Measurements from ENCODE around the gene CABP2. TPM values are rescaled to one million over a fixed set of nuclear protein-coding genes. Genes with fewer than 3 reads are reported as not detected.

CABP2 gene
- total and polyA plus RNA-seq, 10 of the 15 experiments (the other 5 are each of a cell fraction or from before 2014, with no cell fraction given) = not detected

DNA sequence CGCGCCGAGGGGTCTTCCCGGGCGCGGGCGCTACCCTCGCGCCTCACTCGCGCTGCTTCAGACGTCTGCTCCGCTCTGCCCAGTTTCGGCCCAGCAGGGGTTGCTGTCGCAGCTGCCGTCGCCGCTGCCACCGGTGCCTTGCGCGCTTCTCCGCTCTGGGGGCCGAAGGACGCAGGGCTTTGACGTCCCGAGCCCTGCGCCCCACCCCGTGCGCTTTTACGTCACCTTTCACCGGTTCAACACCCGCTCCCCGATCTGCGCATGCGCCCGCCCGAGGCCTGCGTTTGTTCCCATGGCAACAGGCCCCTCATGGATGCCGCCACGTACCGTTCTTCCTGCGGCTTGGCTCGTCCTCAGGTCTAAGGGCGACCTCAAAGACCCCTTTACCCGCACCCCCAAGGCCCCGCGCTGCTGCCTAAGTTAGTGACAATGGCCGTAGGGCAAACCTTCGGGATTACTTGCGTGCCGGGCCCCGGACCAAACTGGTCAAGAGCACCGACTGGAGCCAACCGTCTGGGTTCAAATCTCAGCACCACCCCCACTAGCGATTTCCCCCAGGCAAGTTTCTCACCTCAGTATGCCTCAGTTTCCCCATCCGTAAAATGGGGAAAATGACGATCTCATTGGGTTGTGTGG, 14.6 kb downstream of the CABP2 start:
- BruUV-seq (replicated peaks) = no TSS peak
- Histone ChIP-seq H4K20me1 (ENCODE audit: control insufficient read depth, insufficient read depth) (no peaks in the 10 kb centered on the region), H3K4me1 (ENCODE audit: control insufficient read depth, insufficient read depth, low read length) (peaks cover 27% of the 10 kb centered on the region), H3K79me2 (ENCODE audit: control insufficient read depth, insufficient read depth, low read length) (peaks cover 32% of the 10 kb centered on the region), H3K9ac (ENCODE audit: control insufficient read depth, insufficient read depth, low read length) (peak overlapping the region; percentile 79), H2AFZ (ENCODE audit: control insufficient read depth, low read depth, low read length) (peak overlapping the region; percentile 99), H3K27ac (ENCODE audit: control insufficient read depth, insufficient read depth) (peak overlapping the region; percentile 94), H3K9me3 (replicated peaks; ENCODE audit: control insufficient read depth, insufficient read depth, low read length) (no peaks in the 10 kb centered on the region), H3K4me3 (peak overlapping the region; percentile 70), H3K4me2 (ENCODE audit: control insufficient read depth, insufficient read depth) (peak overlapping the region; percentile 78), H3K36me3 (ENCODE audit: control insufficient read depth in 2 of 2, insufficient read depth in 2 of 2, low read length in 1 of 2) (no peaks in the 10 kb centered on the region), H3K27me3 (replicated peaks in 1 of 2; ENCODE audit: control insufficient read depth in 2 of 2, insufficient read depth in 2 of 2, low read length in 1 of 2) (no peaks in the 10 kb centered on the region; a peak in 1 of 4 replicates)
- peak; percentile 45 for ATAC-seq
- ChIA-PET SMC1A (ENCODE audit: uncharacterized antibody, unreplicated experiment) (no interaction called here), RAD21 (ENCODE audit: unreplicated experiment) (interaction anchor here (1.2 kb wide), 3 partner anchors 105 to 150 kb away, joined by 4 to 5 read pairs (median 4); partner anchors contain the start of genes RAD9A and TBC1D10C), CTCF (interaction anchor here (1.0 to 1.5 kb wide), 3 partner anchors 71 to 117 kb away, joined by 3 to 7 read pairs (median 3); partner anchors contain the start of genes PPP1CA, PTPRCAP and RAD9A), POLR2A (no interaction called here)
- no peak for FAIRE-seq
- peak; percentile 78 for DNase-seq (ENCODE audit: low read depth, low spot score)
- intact Hi-C loops (cut with micrococcal nuclease; ENCODE audit: unreplicated experiment) = loop anchor here (5.0 kb wide), 2 partner anchors 49 to 69 kb away; no protein-coding TSS in a partner anchor
- in situ Hi-C loops (cut with MboI) = no loop called here
- 1% methylated on average over 56 of the region's 57 CpGs for WGBS (ENCODE audit: insufficient coverage, insufficient replicate concordance, low lambda C conversion rate, missing lambda C conversion rate)
- TF ChIP-seq, protein P1, sequence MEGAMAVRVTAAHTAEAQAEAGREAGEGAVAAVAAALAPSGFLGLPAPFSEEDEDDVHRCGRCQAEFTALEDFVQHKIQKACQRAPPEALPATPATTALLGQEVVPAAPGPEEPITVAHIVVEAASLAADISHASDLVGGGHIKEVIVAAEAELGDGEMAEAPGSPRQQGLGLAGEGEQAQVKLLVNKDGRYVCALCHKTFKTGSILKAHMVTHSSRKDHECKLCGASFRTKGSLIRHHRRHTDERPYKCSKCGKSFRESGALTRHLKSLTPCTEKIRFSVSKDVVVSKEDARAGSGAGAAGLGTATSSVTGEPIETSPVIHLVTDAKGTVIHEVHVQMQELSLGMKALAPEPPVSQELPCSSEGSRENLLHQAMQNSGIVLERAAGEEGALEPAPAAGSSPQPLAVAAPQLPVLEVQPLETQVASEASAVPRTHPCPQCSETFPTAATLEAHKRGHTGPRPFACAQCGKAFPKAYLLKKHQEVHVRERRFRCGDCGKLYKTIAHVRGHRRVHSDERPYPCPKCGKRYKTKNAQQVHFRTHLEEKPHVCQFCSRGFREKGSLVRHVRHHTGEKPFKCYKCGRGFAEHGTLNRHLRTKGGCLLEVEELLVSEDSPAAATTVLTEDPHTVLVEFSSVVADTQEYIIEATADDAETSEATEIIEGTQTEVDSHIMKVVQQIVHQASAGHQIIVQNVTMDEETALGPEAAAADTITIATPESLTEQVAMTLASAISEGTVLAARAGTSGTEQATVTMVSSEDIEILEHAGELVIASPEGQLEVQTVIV (IDR thresholded peaks at IDR 0.05; ENCODE audit: borderline replicate concordance, partially characterized antibody) = no peak
- TF ChIP-seq MXI1 (IDR thresholded peaks at IDR 0.05; ENCODE audit: low read depth, low read length) (peak; percentile 97), CBFB (IDR thresholded peaks at IDR 0.05; ENCODE audit: low read depth) (no peak), RFX5 (IDR thresholded peaks at IDR 0.05; ENCODE audit: low read depth, low read length) (no peak), SMAD1 (IDR thresholded peaks at IDR 0.05; ENCODE audit: low read depth, partially characterized antibody) (no peak), MEF2B (IDR thresholded peaks at IDR 0.05; ENCODE audit: partially characterized antibody, poor library complexity, severe bottlenecking) (peak; percentile 62), GATAD2B (conservative IDR thresholded peaks at IDR 0.05; ENCODE audit: low read depth) (peak; percentile 72; the same call in 1 of the 2 replicates), PAX8 (IDR thresholded peaks at IDR 0.05) (no peak), SMC3 (IDR thresholded peaks at IDR 0.05; ENCODE audit: borderline replicate concordance, low read length) (0 out of 2 replicates have a peak, but pooled peaks have one; percentile 22), POLR2AphosphoS5 (IDR thresholded peaks at IDR 0.05; ENCODE audit: low read length) (0 out of 2 replicates have a peak, but pooled peaks have one; percentile 26), SIN3A (IDR thresholded peaks at IDR 0.05; ENCODE audit: low read depth, low read length) (peak; percentile 94)
- TF ChIP-seq, protein P2, sequence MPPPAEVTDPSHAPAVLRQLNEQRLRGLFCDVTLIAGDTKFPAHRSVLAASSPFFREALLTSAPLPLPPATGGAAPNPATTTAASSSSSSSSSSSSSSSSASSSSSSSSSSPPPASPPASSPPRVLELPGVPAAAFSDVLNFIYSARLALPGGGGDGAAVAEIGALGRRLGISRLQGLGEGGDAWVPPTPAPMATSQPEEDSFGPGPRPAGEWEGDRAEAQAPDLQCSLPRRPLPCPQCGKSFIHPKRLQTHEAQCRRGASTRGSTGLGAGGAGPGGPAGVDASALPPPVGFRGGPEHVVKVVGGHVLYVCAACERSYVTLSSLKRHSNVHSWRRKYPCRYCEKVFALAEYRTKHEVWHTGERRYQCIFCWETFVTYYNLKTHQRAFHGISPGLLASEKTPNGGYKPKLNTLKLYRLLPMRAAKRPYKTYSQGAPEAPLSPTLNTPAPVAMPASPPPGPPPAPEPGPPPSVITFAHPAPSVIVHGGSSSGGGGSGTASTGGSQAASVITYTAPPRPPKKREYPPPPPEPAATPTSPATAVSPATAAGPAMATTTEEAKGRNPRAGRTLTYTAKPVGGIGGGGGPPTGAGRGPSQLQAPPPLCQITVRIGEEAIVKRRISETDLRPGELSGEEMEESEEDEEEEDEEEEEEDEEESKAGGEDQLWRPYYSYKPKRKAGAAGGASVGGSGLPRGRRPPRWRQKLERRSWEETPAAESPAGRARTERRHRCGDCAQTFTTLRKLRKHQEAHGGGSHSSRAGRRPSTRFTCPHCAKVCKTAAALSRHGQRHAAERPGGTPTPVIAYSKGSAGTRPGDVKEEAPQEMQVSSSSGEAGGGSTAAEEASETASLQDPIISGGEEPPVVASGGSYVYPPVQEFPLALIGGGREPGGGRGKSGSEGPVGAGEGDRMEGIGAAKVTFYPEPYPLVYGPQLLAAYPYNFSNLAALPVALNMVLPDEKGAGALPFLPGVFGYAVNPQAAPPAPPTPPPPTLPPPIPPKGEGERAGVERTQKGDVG (CRISPR knock-in tag; IDR thresholded peaks at IDR 0.05) = no peak
- TF ChIP-seq, protein P3, sequence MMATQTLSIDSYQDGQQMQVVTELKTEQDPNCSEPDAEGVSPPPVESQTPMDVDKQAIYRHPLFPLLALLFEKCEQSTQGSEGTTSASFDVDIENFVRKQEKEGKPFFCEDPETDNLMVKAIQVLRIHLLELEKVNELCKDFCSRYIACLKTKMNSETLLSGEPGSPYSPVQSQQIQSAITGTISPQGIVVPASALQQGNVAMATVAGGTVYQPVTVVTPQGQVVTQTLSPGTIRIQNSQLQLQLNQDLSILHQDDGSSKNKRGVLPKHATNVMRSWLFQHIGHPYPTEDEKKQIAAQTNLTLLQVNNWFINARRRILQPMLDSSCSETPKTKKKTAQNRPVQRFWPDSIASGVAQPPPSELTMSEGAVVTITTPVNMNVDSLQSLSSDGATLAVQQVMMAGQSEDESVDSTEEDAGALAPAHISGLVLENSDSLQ (IDR thresholded peaks at IDR 0.05) = no peak
- TF ChIP-seq, protein P4, sequence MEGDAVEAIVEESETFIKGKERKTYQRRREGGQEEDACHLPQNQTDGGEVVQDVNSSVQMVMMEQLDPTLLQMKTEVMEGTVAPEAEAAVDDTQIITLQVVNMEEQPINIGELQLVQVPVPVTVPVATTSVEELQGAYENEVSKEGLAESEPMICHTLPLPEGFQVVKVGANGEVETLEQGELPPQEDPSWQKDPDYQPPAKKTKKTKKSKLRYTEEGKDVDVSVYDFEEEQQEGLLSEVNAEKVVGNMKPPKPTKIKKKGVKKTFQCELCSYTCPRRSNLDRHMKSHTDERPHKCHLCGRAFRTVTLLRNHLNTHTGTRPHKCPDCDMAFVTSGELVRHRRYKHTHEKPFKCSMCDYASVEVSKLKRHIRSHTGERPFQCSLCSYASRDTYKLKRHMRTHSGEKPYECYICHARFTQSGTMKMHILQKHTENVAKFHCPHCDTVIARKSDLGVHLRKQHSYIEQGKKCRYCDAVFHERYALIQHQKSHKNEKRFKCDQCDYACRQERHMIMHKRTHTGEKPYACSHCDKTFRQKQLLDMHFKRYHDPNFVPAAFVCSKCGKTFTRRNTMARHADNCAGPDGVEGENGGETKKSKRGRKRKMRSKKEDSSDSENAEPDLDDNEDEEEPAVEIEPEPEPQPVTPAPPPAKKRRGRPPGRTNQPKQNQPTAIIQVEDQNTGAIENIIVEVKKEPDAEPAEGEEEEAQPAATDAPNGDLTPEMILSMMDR (IDR thresholded peaks at IDR 0.05 in 2 of 3, conservative IDR thresholded peaks at IDR 0.05 in 1 of 3; ENCODE audit: control insufficient read depth in 2 of 3, extremely low read depth in 1 of 3, insufficient read depth in 1 of 3, low read depth in 3 of 3, low read length in 3 of 3) = no peak
